NCI-H82 treated with DMSO at 0.1 percent for 48 hours (cell line): Measurements from ENCODE around the gene NFATC1.
"Not testable (repeated sequence)": the region's sequence is repeated elsewhere in the genome, so short reads cannot be mapped to it uniquely, and the experiment has no call there.

Source experiments
- DNase-seq: peaks from one replicate; lab custom pipeline; 2025; ENCODE audit not compliant: unreplicated experiment; lab: John Stamatoyannopoulos, UW

The NFATC1 gene

GRCh38 chr18:79470547-79470946 is 74.8 kb downstream of the NFATC1 start:
- DNase-seq = no peak

DNA sequence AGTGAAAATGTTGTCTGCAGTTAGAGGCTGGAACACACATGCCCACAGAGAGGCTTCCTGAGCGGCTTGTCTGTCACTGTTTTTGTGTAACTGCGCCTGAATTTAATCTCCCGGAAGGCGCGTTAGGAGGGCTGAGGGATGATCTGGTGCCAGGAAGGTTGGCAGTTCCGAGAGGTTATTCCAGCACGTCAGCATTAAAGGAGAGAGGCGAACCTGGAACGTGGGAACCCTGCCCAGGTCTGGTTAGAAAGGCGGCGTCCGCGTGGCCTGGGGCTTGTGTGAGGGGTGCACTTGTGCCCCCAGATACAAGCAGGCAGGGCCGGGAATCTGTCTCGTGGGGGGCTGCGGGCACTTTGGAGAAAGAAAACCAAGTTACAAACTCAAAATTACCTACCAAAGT is 75.3 kb downstream of the NFATC1 start:
- DNase-seq = no peak

DNA sequence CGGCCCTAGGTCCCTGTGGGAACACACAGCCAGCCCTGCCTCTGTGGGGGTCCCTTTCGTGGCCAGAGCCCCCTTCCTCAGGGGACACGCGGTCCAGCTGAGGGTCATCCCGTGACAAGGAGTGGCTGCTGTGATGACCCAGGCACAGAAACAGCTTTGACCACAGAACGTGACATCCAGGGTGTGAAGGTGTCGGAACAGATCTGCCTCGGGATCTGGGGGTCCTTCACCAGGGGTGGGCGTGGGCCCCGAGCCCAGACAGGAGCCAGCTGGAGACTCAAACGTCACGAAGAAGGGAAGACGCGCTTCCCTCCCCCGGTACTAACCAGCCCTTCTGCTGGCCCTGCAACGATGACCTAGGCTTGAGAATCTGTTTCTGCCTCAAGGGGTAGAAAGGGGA is 75.9 kb downstream of the NFATC1 start:
- no peak for DNase-seq

GRCh38 chr18:79472176-79472575 is 76.4 kb downstream of the NFATC1 start:
- no peak for DNase-seq

- no peak for DNase-seq
Observed at GRCh38 chr18:79472946-79473345, 77.2 kb downstream of the NFATC1 start.

DNA sequence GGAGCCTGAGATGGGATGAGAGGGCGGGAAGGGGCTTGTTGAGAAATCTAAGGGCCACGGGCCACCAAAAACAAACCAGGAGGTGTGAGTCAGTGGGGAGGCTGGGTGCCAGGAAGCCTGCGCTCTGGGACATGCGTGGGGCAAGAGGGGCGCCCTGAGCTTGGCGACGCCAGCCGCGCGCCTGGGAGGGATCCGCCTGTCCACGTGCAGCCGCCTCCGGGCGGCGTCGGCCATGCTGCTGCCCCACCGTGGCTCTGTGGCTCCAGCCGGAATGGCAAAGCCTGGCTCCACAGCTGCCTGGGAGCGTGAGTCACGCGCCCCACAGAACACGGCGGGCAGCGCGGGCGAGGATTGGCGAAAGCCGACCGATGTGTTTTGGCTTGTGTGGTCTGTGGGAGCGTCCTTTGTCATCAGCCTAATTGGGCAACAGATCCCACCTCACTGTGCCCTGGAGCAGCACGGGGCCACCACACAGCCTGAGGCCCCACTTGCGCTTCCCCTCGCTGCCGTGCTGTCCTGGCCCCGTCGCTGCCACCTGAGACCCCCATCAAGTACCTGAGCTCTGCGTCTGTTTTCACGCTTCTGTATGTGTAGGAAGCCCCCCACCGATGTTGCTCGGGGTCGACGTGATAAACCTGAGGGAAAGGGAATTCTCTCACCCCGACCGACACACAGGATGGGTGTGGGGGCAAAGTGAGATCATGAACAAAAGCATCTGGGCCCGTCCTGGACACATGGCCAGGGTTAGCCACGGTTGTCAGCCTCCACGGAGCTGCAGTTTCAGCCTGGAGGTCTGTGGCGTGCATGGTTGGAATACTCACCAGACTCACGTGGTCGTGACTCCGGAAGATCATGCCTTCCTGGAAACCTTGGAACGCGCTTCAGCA is 80.5 kb downstream of the NFATC1 start:
- no peak for DNase-seq

GRCh38 chr18:79476918-79477571 is 81.3 kb downstream of the NFATC1 start:
- no peak for DNase-seq

GRCh38 chr18:79477711-79478483 is 82.2 kb downstream of the NFATC1 start:
- DNase-seq = no peak

GRCh38 chr18:79478484-79479115 is 82.9 kb downstream of the NFATC1 start:
- DNase-seq = no peak

- no peak for DNase-seq
Observed at GRCh38 chr18:79479116-79479760, 83.5 kb downstream of the NFATC1 start.

DNA sequence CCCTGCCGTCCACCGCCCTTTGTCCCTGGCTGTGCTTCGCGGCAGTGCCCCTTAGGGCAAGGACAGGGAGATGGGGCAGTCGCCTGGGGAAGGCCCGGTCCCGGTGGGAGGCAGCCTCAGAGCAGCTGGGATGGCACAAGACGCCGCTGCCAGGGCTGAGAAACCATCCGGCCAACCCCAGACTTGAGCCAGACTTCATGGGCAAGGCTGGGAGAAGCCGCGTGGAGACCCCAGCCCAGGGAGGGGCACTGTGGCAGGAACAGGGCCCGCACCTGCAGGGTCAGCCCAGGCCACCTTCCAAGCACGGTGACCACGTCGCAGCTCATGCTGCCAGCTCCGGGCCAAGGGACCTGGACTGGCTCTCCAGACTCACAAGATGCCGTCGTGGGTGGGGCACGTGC is 84.0 kb downstream of the NFATC1 start:
- no peak for DNase-seq

GRCh38 chr18:79480171-79481045 is 84.7 kb downstream of the NFATC1 start:
- no peak for DNase-seq

DNA sequence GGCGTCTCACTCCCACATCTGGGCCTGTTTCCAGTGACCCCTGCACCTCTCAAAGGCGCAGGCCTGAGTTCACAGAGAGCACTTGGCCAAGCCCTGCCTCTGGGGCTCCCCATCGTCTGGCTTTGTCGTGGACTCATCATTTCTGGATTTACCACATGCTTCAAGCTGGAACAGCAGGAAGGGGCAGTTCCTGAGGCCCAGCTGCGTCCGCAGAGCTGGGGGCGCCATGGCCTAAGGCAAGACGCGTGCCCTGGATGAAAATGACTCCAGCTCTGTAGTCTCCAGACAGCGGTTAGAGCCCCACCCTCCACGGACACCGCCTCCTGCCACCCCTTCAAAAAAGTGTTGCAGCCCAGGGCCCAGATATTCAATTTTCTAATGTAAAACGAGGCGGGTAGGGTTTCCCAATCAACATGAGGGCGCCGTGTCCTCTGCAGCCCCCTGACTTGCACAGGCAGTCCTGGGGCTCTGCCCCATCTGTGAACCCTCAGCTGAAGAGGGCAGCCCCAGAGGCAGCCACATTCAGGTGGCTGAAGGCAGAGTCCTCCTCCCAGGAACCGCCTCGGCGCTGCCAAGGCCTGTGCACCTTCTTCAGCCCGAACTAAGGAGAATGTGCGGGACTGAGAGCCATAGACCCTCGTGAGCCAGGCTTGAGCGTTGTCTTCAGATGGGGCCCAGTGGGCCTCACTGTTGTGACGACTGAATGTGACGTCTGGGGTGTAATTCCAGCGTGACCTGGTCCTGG is 85.5 kb downstream of the NFATC1 start:
- DNase-seq = no peak

DNA sequence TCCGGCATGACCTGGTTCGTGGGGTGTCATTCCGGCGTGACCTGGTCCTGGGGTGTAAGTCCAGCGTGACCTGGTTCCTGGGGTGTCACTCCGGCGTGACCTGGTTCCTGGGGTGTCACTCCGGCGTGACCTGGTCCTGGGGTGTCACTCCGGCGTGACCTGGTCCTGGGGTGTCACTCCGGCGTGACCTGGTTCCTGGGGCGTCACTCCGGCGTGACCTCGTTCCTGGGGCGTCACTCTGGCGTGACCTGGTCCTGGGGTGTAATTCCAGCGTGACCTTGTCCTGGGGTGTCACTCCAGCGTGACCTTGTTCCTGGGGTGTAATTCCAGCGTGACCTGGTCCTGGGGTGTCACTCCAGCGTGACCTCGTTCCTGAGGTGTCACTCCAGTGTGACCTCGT is 87.7 kb downstream of the NFATC1 start:
- DNase-seq = not testable (repeated sequence)

- no peak for DNase-seq
Observed at GRCh38 chr18:79483971-79484491, 88.3 kb downstream of the NFATC1 start.

- no peak for DNase-seq
Observed at GRCh38 chr18:79484661-79485621, 89.2 kb downstream of the NFATC1 start.

DNA sequence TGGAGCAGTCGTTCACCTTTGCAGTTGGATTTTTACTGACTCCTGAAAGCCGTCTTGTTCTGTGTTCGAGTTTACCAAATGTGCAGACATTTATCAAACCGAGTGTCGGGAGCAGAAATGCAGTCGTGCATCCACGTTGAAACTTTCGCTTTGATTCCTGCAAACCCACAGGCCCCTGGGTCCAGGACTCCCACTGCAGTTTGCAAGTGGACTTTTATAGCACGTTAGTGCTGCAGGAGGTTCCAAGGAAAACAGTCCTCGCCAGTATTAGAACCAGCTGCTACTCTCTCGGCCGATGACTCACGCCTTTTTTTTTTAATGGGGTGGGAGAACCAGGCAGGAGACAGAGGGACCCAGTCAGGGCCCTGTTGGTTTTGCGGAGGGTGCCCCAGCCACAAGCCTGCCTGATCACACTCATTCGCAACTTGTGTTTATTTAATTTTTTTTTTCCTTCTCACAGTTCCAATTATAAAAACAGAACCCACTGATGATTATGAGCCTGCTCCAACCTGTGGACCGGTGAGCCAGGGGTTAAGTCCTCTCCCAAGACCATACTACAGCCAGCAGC is 90.1 kb downstream of the NFATC1 start:
- no peak for DNase-seq
